Kidney glomerular epithelial cell (primary cell): ENCODE measurements around the gene PRKN.

Experiments
- DNase-seq: peaks from one replicate; lab custom pipeline; 2025; lab: John Stamatoyannopoulos, UW

Gene PRKN

DNA sequence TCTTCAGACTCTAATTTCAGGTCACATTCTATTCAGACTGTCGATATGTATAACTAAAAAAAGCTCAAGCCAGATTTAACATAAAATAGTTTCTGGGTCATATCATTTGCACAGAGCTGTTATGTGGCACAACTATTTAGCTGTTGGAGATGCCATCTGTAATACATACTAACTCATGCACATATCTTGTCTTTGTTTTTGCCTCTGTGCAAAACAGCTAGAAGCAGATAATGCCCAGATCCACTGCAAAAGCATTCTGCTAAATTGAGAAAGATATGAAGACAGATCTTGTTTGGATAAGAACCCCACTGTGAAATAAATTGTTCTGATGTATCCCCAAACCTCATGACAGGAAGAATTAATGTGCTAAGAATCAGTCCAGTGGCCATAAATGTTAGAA is 930.9 kb downstream of the PRKN start:
- no peak for DNase-seq

DNA sequence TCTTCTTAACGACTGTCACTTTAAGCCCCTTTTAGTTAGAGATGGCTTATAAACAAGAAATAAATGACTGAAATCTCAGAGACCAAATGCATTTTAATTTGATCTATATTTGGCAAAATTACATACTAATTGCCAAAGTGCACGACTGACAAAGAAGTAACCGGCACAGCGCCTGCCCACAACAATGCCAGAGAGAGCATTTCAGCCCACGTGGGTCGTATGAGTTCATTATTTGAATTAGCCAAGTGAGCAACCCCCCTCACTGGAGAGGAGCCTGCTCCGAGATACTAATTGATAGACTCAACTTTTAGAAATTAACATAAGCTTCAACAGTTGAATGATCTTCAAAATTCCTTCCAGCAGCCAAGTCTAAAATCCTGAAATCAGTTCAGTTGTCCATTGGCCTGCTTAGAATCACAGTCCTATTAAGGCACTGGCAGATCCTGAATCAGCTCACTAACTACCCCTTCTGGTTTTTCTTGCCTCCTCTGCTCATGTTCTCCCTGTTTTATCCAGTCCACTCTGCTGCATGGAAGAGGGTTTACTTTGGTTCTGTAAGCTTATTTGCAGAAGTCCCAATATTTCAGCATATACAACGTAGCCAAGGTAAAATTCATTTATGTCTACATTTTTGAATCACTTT is 934.6 kb downstream of the PRKN start:
- no peak for DNase-seq

DNA sequence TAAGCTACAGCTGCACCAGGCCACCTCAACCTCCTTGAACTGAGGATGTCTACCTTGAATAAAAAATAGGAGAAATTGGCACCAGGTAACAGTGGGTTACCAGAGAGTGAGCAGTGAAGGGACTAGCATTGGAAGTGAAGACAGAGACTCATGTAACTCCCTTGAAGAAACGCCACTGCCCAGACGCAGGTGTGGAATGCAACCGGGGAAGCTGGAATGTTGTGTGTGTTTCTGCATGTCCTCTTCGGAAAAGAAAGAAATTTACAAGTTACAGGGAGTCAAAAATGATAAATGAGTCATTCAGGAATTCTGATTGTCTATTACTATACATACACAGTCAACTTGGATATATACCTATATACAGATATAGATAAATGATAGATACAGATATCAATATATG is 939.0 kb downstream of the PRKN start:
- DNase-seq: no peak

DNA sequence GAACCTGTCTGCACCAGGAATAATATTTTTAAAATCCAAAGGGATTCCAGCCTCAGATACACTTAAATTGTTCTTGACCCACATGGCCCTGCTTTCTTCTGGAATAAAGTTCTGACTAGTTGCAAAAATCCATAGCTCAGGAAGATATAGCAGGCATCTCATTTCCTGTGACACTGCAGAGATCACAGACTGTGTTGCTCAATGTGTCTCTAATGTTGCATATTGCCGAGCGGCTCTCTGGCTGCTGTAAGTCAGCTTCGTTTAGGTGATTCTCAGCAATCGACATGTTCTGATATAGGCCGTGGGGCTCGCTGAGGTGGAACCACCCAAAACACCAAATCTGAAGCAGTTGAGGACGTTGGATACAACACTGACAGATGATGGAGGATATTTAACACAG is 955.4 kb downstream of the PRKN start:
- no peak for DNase-seq

DNA sequence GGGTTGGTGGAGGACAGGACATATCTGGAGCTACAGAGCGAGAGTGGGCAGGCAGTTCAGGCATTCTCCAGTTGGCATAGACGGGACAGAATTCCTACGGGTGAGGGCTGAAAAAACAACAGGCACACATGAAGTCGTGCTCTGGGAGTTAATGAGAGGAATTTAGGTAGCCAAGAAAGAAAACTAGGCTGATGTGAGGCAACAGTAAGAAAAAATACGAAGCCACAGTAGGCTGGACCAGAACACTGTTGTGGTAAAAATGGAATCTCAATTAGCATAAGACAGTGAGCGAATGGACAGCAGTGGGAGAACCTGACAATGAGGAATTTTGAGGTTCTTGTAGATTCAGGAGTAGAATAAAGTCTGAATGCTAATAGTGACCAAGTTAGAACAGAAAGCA is 965.6 kb downstream of the PRKN start:
- DNase-seq: no peak

GRCh38 chr6:161755080-161755479 is 972.5 kb downstream of the PRKN start:
- no peak for DNase-seq

DNA sequence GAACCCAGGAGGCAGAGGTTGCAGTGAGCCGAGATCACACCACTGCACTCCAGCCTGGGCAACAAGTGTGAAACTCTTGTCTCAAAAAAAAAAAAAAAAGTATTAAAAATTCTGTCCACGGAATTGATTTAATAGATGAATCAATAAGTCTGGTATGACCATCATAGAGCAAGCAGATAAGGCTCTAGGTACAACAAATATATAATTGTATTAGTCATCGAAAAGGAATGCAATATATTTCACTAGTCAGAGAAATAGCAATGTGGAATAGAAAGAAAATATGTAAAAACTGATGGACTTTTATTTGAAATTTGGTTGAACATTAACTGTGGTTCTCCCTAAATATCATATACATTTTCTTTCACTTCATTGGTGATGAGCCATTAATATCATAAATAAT is 976.9 kb downstream of the PRKN start:
- DNase-seq: no peak

DNA sequence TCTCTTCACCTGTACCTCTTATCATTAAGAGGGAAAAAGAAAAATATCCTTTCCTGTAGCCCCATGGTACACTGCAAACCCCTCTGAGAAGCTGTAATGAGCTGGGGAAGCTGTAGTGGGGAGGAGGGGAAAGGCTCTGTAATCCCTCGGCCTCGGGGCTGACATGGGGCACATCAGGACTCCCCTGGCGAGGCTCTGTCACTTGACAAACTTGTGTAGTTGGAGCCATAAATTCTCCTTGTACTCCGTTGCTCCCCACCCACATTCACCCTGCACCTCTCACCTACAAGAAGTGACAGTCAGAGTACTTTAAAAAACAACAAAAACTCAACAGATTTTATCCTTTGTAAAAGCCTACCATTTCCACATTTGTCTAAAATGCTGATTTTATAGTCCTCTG is 978.0 kb downstream of the PRKN start:
- no peak for DNase-seq

- DNase-seq: peak; percentile 12
Observed at GRCh38 chr6:161748535-161749416, 978.8 kb downstream of the PRKN start.

DNA sequence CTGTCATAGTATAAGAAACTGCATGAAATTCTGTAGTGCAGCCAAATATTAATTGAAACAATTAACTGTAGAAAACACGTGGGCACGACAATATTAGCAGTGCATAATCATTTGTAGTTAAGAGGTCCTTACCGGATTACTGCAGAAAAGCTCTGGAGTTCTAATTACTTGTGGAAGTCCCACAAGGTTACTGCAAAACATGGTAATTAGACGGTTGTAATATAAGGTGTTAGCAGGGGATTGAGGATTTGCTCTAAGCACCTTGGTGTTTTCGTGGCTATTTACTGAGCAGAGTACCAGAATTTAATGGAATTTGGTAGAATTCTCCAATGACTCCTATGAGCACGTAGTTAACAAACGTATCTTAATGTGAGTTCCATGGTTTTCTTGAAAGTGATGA is 980.1 kb downstream of the PRKN start:
- no peak for DNase-seq

- no peak for DNase-seq
Observed at GRCh38 chr6:161745594-161746141, 981.9 kb downstream of the PRKN start.

DNA sequence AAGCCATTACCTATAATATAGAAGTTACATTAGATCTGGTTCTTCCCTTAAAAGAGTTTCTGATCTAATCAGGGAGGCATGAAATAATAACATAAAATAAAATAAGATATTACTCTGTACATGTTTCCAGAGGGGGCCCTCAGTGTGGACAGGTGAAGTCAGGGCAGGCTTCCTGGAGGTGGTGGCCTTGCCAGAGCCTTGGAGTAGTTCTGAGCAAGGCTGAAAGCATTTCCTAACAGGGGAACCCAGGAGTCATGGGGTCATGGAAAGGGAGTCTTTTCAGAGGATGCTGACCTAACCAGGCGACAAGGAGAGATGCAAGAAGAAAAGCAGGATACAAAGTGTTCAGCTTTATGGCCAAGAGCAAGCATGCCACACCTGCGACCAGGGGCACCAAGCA is 982.4 kb downstream of the PRKN start:
- no peak for DNase-seq

DNA sequence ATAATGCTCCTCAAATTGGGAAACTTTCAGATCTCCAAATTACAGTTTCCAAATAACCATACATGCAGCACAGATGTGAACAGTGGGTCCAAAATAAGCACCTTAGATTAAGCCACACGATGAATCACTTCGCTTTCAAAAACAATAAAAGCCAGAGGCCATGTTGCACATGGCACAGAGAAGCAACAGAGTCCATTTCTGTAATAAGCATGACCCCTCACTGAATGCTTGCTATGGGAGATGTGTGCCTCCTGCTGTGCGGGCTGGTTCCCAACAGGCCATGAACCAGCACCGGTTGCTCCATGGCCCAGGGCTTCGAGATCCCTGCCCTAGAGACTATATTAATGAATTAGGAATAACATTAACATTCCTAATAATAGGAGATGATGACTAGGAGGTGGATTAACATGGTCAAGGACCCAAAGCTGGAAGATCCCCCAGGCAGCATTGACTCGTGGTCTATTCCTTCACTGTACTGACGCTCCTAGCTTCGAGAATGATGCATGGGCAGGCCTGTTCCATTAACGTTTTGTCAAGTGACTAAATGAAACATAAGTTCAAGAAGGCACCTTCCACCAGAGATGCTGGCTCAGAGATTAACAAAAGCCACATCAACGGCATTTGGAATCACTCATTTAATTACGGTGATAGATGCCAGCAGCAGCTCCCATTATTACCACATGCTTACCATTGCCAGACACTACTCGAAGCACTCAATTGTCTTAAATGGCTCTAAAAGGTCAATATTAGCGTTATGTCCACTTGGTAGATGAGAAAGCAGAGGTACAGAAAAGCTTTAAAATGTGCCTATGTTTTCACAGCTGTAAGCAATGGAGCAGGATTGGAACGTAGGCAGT is 983.1 kb downstream of the PRKN start:
- DNase-seq: no peak

- no peak for DNase-seq
Observed at GRCh38 chr6:161743509-161744178, 983.9 kb downstream of the PRKN start.

GRCh38 chr6:161740486-161740885 is 987.1 kb downstream of the PRKN start:
- no peak for DNase-seq

- DNase-seq: peak; percentile 9
Observed at GRCh38 chr6:161736781-161737292, 990.7 kb downstream of the PRKN start.

- DNase-seq: no peak
Observed at GRCh38 chr6:161736326-161736725, 991.2 kb downstream of the PRKN start.

GRCh38 chr6:161732594-161732993 is 995.0 kb downstream of the PRKN start:
- DNase-seq: no peak

DNA sequence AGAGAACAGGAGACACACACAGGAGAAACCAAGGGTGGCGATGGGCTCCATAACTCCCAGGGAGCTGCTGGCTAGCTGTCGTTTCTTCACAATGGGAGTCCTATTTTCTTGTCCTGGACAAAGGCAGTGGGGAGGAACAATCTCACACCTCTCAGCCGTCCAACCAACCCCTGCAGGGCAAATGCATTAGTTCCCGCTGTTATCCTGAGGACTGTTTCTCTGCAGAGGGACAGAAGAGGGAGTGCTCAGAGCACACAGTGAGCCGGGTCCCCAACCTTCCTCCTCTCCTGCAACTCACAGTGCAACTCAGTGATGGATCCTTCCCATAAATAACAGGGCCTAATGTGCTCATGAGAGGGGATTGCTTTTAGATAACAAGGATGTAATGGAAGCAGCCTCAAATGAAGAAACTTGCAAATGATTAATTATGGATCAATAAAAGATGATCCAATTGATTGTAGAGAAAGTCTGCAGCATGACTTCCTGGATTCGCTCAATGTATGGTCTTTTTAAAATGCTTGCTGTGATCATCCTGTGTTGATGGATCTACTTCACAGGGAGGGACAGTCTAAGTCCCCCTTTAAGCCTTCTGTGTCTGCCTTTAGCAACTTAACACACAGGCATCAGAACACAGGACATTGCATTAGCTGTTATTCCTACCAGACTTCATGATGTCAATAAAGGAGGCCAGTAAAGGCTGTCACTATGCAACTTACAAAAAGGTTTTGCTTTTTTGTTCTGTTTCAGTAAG is 1000.3 kb downstream of the PRKN start:
- DNase-seq: no peak

- DNase-seq: no peak
Observed at GRCh38 chr6:161722394-161722793, 1005.2 kb downstream of the PRKN start.

DNA sequence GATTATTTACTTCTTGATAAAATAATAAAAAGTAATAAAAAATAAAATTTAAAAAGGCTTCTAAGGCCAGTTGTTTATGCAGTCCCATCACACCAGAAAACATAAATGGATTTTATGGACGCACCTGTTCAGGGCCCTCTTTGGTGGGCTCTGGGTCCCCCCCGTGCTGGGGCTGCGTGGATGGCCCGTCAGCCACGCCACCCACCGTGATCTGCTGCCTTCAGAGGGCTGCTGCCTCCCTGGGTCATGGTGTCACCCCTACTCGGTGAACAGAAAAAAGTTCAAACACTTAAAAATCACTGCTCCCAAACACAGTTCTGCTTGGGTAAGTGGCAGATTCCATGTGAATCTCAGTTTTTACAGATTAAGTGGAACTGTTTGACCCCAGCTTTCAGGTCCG is 1006.1 kb downstream of the PRKN start:
- no peak for DNase-seq
